HG02981 (cell line): ENCODE results near the gene NCAPD3.
"Not testable (repeated sequence)": the region's sequence is repeated elsewhere in the genome, so short reads cannot be mapped to it uniquely, and the experiment has no call there.

Experiments used
- ATAC-seq: cut with Tn5 transposase; IDR thresholded peaks from one replicate; pipeline ENCODE4 v1.9.1; 2021; ENCODE audit warnings: mild to moderate bottlenecking, moderate library complexity; ENCODE audit not compliant: unreplicated experiment

Gene NCAPD3

DNA sequence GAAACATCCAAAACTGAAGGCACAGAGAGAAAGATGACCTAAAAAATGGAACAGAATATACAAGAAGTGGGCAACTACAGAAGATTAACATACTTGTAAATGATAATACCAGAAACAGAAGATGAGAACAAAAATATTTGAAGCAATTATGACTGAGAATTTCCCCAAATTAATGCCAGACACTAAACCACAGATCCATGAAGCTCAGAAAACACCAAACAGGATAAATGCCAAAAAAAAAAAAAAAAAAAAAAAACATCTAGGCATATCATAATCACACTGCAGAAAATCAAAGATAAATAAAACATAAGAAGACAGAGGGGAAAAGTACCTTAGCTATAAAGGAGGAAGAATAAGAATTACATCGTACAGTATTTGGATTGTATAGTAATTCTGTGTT, 89.6 kb downstream of the NCAPD3 start:
- ATAC-seq, result no peak

DNA sequence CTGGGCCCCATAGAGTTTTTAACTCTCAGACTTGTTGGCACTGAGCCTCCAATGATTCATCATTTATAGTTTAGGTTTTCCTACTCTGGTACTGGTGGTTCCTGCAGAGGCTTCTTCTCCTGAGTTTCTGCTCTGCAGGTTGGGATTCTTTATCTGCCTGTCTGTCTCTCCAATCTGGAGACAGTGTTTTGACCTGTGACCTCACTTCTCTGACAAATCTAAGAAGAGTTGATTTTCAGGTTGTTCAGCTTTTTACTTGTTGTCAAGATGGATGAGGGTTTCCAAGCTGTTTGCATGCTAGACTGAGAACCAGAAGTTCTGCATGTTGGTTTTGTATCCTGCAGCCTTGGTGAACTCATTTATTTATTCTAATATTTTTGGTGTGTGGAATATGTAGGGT, 91.0 kb downstream of the NCAPD3 start:
- no peak for ATAC-seq

GRCh38 chr11:134131628-134132244, 92.0 kb downstream of the NCAPD3 start:
- ATAC-seq, result no peak

- no peak for ATAC-seq
These were observed 97.4 kb downstream of the NCAPD3 start for GRCh38 chr11:134126217-134126822.

GRCh38 chr11:134125507-134125906, 98.3 kb downstream of the NCAPD3 start:
- ATAC-seq, result no peak

DNA sequence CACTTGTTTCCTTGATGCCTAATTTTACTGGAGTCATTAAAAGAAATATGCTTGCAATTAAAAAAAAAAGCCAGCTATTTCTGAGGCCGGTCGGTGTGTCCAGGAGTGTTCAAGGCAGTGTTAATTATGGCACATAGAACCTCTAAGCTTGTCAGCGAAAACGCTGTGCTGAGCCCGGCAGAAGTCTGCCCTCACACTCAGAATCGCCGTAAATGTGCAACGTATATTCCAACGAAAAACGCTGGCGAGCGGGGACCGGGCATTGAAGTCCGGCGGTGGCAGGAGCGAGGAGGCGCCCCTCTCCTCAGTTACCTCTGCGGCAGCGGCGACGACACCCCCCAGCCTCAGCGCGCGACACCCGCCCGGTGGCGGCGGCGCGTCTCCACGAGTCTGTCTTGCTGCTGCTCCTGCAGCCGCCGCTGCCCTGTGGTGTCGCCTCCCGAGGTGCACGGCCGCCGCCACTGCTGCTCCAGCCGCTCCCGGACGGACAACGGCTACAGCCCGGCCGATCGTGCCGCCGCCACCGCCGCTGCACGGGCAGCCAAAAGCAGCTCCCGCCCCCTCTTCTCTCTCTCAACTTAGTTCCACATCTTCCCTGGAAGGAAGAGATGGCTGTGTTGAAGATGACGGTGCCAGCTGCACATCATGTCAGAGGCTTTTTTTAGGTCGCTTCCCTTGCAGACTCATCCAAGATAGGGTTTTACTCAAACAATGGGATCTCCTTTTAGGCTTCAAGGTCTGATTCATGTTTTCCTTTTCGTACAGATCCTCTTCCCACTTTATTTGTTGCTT, 98.9 kb downstream of the NCAPD3 start:
- no peak for ATAC-seq

GRCh38 chr11:134120921-134121526, 102.7 kb downstream of the NCAPD3 start:
- no peak for ATAC-seq

- ATAC-seq, result no peak
These were observed 103.5 kb downstream of the NCAPD3 start for GRCh38 chr11:134120143-134120850.

DNA sequence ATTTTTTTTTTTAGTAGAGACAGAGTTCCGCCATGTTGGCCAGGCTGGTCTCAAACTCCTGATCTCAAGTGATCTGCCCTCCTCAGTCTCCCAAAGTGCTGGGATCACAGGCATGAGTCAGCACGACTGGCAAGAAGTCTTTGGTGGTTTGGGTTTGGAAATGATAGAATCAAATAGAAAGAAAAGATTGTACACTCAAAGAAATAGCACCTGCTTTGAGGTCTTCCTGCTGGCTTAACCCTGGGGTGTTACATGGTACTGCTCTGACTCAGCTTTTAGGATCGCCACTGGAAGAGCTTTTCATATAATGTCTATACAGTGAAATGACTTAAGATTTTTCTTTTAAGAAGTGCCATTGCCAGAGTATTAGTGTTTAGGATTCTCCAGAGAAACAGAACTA, 104.7 kb downstream of the NCAPD3 start:
- no peak for ATAC-seq

GRCh38 chr11:134118006-134118405, 105.8 kb downstream of the NCAPD3 start:
- ATAC-seq, result no peak

DNA sequence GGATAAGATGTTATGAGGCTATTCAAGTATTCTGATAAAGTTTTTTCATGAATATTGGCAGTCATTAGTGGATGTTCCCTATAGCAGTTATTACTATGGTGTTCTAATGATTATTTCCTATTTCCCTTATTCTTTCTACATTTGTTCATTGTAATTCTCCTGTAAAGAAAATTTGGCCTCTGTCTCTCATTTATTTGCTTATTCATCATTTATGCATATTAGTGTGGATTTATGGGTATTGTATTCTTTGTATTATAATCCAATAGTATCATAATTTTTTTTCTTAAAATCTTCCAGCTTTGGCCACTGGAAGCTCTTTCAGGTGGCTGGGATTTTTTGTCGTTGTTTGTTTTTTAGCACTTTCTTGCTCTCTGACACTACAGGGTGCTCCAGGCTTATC, 107.6 kb downstream of the NCAPD3 start:
- ATAC-seq, result no peak

- not testable (repeated sequence) for ATAC-seq
These were observed 110.0 kb downstream of the NCAPD3 start for GRCh38 chr11:134113787-134114186.

GRCh38 chr11:134110252-134110815, 113.4 kb downstream of the NCAPD3 start:
- ATAC-seq, result no peak
